T-helper 17 cell (primary cell): ENCODE measurements around the gene TBX6. TPM values are rescaled to one million over a fixed set of nuclear protein-coding genes. Genes with fewer than 3 reads are reported as not detected.

Source experiments
- ATAC-seq: fragments of 150-1000 bp; cut with Tn5 transposase; 2 replicates; pipeline ENCODE4 v1.10.0; 2021; ENCODE audit warnings: mild to moderate bottlenecking, moderate library complexity
- DNase-seq, 3 donors: peaks; one replicate each; pipeline versions ENCODE4 v3.0.0 to v3.0.0-alpha.2; 2020 to 2021
- H3K9me3 ChIP-seq: one replicate; pipeline ENCODE4 v1.7.0; 2013; ENCODE audit warnings: low read length, mild to moderate bottlenecking; ENCODE audit not compliant: control insufficient read depth, poor library complexity, severe bottlenecking
- H3K27ac Mint-ChIP-seq: one replicate; pipeline ENCODE4 v1.8.0; 2022; ENCODE audit warnings: mild to moderate bottlenecking, moderate library complexity, mixed read lengths
- H3K27me3 Mint-ChIP-seq: one replicate; pipeline ENCODE4 v1.8.0; 2022; ENCODE audit warnings: mixed read lengths
- H3K36me3 Mint-ChIP-seq: one replicate; pipeline ENCODE4 v1.8.0; 2022; ENCODE audit warnings: low read depth, mixed read lengths
- H3K4me1 Mint-ChIP-seq: one replicate; pipeline ENCODE4 v1.8.0; 2022; ENCODE audit warnings: mild to moderate bottlenecking, mixed read lengths
- H3K4me3 Mint-ChIP-seq: one replicate; pipeline ENCODE4 v1.8.0; 2022; ENCODE audit warnings: mild to moderate bottlenecking, moderate library complexity, mixed read lengths
- total RNA-seq, 4 donors: library from RNA in 2 of 4; stranded (reverse) in 2 of 4; gene quantifications; one replicate each; pipeline ENCODE4 v1.2.3 and lab custom pipeline; 2022 to 2026

The TBX6 gene
- total RNA-seq, 2 donors from 2014 or later, result 0.65 to 0.94 TPM

DNA sequence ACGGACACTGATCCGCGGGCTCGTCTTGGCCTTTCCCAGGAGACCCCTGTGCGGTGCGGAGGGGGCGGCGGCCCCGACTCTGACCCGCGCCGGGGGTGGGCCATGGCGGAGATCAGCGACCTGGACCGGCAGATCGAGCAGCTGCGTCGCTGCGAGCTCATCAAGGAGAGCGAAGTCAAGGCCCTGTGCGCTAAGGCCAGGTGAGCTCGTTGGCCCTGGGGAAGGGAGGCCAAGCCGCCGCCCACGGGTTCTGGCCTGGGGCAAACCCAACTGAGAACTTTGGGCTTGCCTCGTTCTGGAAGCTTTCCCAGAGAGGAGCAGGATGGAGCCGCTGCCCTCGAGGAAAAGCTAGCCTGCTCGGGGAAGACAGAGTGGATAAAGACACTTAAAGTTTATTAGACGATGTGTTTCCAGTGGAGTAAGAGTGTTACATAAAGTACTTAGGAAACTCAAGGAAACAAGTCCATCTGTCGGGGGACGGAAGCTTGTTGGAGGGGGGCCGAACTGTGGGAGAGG is 15.4 kb downstream of the TBX6 start:
- ATAC-seq (peak; percentile 60), DNase-seq (no peak)
- Mint-ChIP-seq H3K27me3 (no peaks in the 10 kb centered on the region), H3K36me3 (peaks cover 2% of the 10 kb centered on the region), H3K27ac (peak overlapping the region; percentile 96), H3K4me3 (peak overlapping the region; percentile 99), H3K4me1 (peaks cover 28% of the 10 kb centered on the region)
- H3K9me3 ChIP-seq, result no peaks in the 10 kb centered on the region

- H3K9me3 ChIP-seq, result no peaks in the 10 kb centered on the region
- Mint-ChIP-seq H3K27me3 (no peaks in the 10 kb centered on the region), H3K4me1 (peaks cover 28% of the 10 kb centered on the region), H3K27ac (peak within 1 kb of the TSS; percentile 96), H3K36me3 (peaks cover 2% of the 10 kb centered on the region), H3K4me3 (peak within 1 kb of the TSS; percentile 99)
- ATAC-seq, result peak; percentile 92
- DNase-seq, result peak; percentile 85 to 92 (median 88)
These were observed 16.0 kb downstream of the TBX6 start, which contains the start of gene PPP4C for GRCh38 chr16:30075503-30076275. Gene PPP4C, plus strand, starts transcription at chr16:30075994. Its CDS starts 384 bp downstream, at chr16:30076378.

DNA sequence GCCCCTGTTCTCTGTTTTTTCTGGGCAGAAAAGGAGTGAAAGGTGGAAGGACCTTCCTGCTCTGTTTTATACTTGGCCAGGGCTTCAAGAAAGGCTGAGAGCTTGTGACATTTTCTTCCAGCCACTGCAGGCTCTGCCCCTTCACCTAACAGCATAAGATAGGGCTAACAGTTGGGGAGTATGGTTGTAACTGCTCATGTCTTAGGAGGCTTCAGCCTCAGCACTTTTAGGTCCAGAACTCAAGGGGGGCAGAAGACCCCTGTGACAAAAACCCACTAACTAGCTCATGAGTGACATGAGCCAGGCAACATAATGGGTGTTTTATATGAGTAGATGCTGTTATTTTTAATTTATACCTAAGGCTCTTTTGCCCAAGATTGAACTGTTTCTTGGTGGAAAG is 21.2 kb downstream of the TBX6 start:
- ATAC-seq (no peak), DNase-seq (no peak)
- H3K36me3 Mint-ChIP-seq, result no peaks in the 10 kb centered on the region
- H3K27me3 Mint-ChIP-seq, result no peaks in the 10 kb centered on the region
- H3K27ac Mint-ChIP-seq, result peak overlapping the region; percentile 59
- H3K4me3 Mint-ChIP-seq, result no peak overlapping the region
- H3K4me1 Mint-ChIP-seq, result peaks cover 21% of the 10 kb centered on the region
- H3K9me3 ChIP-seq, result no peaks in the 10 kb centered on the region

DNA sequence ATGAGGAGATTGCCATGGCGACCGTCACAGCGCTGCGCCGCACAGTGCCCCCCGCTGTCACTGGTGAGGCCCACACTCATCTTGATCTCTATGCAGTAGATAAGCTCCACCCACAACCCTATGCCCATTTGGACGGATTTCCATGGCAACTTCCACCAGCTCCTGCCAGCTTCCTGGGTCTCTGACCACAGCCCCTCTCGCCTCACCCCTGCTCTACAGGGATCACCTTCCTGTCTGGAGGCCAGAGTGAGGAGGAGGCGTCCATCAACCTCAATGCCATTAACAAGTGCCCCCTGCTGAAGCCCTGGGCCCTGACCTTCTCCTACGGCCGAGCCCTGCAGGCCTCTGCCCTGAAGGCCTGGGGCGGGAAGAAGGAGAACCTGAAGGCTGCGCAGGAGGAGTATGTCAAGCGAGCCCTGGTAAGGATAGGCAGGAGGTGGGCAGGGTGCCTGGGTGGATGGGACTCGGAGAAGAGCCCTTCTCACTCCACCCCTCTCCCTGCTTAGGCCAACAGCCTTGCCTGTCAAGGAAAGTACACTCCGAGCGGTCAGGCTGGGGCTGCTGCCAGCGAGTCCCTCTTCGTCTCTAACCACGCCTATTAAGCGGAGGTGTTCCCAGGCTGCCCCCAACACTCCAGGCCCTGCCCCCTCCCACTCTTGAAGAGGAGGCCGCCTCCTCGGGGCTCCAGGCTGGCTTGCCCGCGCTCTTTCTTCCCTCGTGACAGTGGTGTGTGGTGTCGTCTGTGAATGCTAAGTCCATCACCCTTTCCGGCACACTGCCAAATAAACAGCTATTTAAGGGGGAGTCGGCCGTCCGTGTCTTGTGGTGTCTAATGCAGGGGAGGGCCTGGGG is 21.9 kb downstream of the TBX6 start:
- Mint-ChIP-seq H3K27ac (peak overlapping the region; percentile 59), H3K4me3 (no peak overlapping the region), H3K36me3 (no peaks in the 10 kb centered on the region), H3K4me1 (peaks cover 19% of the 10 kb centered on the region), H3K27me3 (no peaks in the 10 kb centered on the region)
- DNase-seq (no peak), ATAC-seq (no peak)
- no peaks in the 10 kb centered on the region for H3K9me3 ChIP-seq

GRCh38 chr16:30068750-30069610 is 22.7 kb downstream of the TBX6 start:
- Mint-ChIP-seq H3K4me3 (peak overlapping the region; percentile 49), H3K27me3 (no peaks in the 10 kb centered on the region), H3K27ac (peak overlapping the region; percentile 72), H3K36me3 (no peaks in the 10 kb centered on the region), H3K4me1 (peaks cover 24% of the 10 kb centered on the region)
- H3K9me3 ChIP-seq, result no peaks in the 10 kb centered on the region
- DNase-seq, result peak in 2 of 3 donors; percentile 33 to 50
- ATAC-seq, result no peak

DNA sequence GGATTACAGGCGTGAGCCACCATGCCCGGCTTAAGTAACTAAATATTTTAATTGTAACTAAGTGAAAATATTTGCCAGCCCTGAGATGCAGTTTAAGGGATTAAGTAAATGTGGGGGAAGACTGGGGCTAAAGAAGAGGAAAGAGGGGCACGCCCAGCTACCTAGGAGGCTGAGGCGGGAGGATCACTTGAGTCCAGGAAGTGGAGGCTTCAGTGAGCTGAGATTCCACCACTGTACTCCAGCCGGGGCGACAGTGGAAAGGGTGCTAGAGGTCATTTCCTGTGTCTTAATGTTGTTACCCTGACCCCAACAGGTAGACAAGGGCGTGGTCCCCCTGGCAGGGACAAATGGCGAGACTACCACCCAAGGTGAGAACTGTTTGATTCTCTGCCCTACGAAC is 23.4 kb downstream of the TBX6 start:
- ATAC-seq (no peak), DNase-seq (no peak)
- Mint-ChIP-seq H3K27me3 (no peaks in the 10 kb centered on the region), H3K27ac (peak overlapping the region; percentile 72), H3K4me3 (peak overlapping the region; percentile 49), H3K4me1 (peaks cover 28% of the 10 kb centered on the region), H3K36me3 (no peaks in the 10 kb centered on the region)
- no peaks in the 10 kb centered on the region for H3K9me3 ChIP-seq

- H3K4me1 Mint-ChIP-seq, result peaks cover 28% of the 10 kb centered on the region
- H3K36me3 Mint-ChIP-seq, result no peaks in the 10 kb centered on the region
- no peaks in the 10 kb centered on the region for H3K9me3 ChIP-seq
- peak overlapping the region; percentile 96 for H3K27ac Mint-ChIP-seq
- DNase-seq (no peak), ATAC-seq (no peak)
- no peaks in the 10 kb centered on the region for H3K27me3 Mint-ChIP-seq
- peak overlapping the region; percentile 98 for H3K4me3 Mint-ChIP-seq
These were observed 24.2 kb downstream of the TBX6 start for GRCh38 chr16:30067584-30067916.

GRCh38 chr16:30066761-30067583 is 24.8 kb downstream of the TBX6 start:
- no peak for ATAC-seq
- Mint-ChIP-seq H3K36me3 (no peaks in the 10 kb centered on the region), H3K27ac (peak overlapping the region; percentile 96), H3K27me3 (no peaks in the 10 kb centered on the region), H3K4me1 (peaks cover 26% of the 10 kb centered on the region), H3K4me3 (peak overlapping the region; percentile 98)
- H3K9me3 ChIP-seq, result no peaks in the 10 kb centered on the region
- no peak for DNase-seq

- DNase-seq (no peak), ATAC-seq (no peak)
- H3K27me3 Mint-ChIP-seq, result no peaks in the 10 kb centered on the region
- no peaks in the 10 kb centered on the region for H3K36me3 Mint-ChIP-seq
- H3K9me3 ChIP-seq, result no peaks in the 10 kb centered on the region
- H3K27ac Mint-ChIP-seq, result peak overlapping the region; percentile 96
- H3K4me1 Mint-ChIP-seq, result peaks cover 26% of the 10 kb centered on the region
- peak overlapping the region; percentile 98 for H3K4me3 Mint-ChIP-seq
These were observed 25.6 kb downstream of the TBX6 start for GRCh38 chr16:30065943-30066760.

DNA sequence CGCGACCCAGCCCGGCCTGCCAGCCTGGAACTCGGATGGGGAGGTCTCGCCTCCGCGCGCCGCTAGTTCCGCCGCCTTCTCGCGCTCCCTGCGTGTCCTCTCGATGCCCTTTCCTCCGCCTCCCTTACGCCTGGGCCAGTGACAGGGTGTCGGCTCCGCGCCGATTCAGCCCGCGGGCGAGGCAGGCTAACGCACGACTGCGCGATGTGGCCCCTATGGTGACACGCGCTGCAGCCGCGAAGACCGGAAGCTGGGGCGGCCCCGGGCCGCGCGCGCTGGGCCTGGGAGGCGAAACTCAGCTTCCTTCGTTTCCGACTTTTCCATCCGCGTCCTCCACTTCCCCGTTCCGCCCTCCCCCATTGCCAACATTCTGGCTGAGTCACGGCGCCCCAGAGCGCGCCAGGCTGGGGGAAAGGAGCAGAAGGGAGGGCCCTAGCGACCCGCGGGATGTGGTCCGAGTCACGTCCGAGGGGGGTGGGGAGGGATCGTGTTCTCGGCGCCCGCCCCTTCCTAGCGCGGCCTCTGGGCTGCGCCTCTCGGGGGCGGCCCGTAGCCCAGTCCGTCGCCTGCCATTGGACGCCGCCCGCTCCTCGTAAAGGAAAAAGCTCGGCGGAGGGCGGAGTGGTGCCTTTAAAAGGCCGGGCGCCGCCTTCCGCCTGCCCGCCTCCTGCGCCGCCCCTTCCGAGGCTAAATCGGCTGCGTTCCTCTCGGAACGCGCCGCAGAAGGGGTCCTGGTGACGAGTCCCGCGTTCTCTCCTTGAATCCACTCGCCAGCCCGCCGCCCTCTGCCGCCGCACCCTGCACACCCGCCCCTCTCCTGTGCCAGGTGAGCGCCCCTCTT is 26.4 kb downstream of the TBX6 start, which contains the start of gene ALDOA:
TSS of gene ALDOA (plus strand) at position 659 of the 841 bp plus-strand sequence. CDS start 1,138 bp downstream, outside the sequence.
- H3K27me3 Mint-ChIP-seq, result no peaks in the 10 kb centered on the region
- no peaks in the 10 kb centered on the region for H3K9me3 ChIP-seq
- peak; percentile 88 for ATAC-seq
- H3K36me3 Mint-ChIP-seq, result no peaks in the 10 kb centered on the region
- peak within 1 kb of the TSS; percentile 98 for H3K4me3 Mint-ChIP-seq
- H3K27ac Mint-ChIP-seq, result peak within 1 kb of the TSS; percentile 96
- peaks cover 29% of the 10 kb centered on the region for H3K4me1 Mint-ChIP-seq
- DNase-seq, result peak; percentile 90 to 92 (median 91)

DNA sequence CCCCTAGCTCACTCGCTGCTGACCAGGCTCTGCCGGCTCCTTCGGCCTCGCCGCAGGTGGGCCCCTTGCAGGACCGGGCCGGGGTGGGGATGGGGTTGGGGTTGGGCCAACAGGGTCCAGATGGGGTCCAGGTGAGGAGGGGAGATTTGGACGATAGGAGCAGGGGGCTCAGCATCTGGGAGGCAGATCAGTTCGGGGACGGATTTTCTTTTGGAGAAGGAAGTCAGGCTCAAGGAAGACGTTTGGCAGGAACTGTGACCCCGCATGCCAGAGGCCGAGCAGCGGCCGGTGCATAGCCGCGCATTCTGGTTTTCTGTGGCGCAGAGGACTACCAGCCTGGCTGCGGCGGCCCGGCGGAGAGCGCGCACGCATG is 27.0 kb downstream of the TBX6 start:
- Mint-ChIP-seq H3K4me3 (peak overlapping the region; percentile 98), H3K27ac (peak overlapping the region; percentile 96), H3K36me3 (no peaks in the 10 kb centered on the region), H3K27me3 (no peaks in the 10 kb centered on the region), H3K4me1 (peaks cover 29% of the 10 kb centered on the region)
- ATAC-seq (no peak), DNase-seq (no peak)
- no peaks in the 10 kb centered on the region for H3K9me3 ChIP-seq
